ENCODE results near the gene IRX4.
"Not testable (repeated sequence)": the region's sequence is repeated elsewhere in the genome, so short reads cannot be mapped to it uniquely, and the experiment has no call there.

Gene IRX4

DNA sequence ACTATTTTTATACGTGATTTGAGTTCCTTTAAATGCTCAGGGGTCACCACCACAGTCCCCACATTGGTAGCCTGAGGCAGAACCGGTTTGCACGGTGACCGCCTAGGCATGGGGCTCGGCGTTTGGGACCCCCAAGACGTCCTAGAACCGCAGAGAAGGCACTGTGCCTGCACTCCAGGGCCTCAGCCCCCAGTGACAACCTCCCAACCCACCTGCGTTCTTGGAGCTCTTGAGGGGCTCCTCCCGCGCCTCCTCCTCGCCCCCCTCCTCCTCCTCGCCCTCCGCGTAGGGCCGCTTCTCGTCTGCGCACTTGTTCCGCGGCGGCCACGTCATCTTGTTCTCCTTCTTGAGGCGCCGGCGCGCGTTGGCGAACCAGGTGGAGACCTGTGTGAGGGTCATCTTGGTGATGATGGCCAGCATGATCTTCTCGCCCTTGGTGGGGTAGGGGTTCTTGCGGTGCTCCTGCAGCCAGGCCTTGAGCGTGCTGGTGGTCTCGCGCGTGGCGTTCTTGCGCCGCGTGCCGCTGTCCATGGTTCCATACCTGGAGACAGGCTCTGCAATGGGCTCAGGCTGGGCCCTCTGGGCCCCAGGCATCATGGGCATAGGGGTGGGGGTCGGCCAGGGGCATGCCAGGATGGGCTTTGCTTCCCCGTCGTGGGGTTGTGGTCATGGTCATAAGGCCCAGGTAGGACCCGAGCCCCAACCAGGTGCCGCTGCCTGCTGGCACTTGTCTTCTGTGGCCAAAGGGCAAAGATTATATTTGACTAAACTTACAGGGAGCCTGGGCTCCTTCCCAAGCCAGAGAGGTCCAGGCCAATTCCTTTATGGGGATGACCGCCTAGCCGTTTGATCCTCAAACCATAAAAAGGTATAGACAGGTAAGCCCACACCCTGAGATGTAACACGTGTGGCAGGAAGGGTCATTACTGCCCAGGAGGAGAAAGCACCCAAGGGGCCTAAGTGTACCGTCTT lies 3.1 kb downstream of the IRX4 start:
- no peak for DNase-seq (ENCODE audit: low read depth, low spot score)

DNA sequence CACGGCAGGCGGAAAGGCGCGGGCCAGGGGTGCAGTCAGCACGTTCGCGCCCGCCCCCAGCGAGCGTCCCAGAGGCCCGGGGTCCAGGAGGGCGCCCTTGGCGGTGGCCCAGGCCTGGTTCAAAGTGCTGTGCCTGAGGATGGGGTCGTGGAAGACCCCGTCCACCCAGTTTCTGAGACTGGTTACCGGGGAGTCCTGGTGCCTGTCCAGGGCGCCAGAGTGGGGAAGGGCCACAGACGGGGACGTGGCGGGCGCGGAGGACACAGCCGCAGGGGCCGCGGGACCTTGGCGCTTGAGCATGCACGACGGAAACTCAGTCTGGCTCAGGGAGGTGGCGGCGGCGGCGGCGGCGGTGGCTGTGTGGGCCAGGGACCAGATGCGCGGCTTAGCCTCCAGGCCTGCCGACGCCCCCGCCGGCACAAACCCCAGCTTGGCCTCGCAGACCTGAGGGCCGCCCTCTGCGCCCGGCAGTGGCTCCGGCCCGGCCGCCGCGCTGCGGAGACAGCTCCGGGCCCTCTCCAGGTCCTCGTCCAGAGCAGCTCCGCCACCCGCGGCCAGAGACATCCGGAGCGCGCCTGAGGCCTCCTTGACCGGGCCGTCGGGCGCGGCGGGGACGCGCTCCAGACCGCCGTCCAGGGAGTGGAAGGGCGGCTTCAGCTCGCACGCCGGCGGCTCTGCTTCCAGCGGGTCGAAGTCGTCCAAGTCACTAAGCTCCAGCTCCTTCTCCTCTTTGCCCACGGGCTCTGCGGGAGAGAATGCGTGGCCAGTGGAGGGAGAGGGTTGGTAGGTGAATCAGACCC lies 4.5 kb downstream of the IRX4 start:
- no peak for DNase-seq (ENCODE audit: low read depth, low spot score)

DNA sequence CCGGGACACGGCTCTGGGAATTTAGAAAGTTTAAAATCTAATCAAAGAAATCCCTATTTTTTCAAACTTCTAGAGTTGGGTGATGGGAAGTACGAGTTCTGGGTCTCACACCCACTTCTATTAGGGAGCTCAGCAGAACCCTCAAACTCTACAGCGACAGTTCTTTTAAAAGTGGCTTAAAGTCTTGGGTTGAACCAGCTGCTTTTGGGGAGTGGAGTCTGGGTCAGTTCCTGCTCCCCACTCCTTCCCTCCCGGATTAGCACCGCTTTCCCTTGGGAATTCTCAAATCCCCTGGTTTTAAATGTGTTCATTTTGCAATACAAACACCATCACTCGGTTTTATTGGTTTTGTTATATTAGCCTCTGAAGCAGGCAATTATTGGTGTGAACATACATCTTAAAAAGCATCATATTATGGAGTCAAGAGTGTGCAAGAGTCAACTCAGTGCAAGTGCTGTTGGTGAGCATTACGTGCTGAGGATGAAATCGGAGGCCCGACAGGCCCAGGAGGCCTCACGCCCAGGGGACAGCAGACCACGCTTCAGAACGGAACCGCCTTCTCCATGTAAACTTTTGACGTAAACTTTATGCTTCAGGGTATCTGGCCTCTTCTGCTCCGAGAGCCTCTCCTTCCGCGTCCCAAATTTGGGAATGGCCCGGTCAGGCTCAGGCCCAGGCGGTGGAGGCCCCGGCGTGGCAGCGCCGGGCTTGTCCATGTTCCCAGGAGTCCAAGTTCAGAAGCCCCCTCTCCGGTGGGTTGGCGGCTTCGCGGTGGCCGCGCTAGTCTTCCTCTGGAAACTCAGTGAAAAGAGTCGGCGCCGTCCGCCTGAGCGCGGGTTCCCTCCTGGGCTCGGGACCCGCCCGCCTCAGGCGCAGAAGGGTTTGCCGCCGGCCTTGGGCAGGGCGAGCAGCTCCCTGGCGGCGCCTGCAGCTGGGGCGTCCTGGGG lies 5.3 kb downstream of the IRX4 start:
- DNase-seq (ENCODE audit: low read depth, low spot score): no peak

DNA sequence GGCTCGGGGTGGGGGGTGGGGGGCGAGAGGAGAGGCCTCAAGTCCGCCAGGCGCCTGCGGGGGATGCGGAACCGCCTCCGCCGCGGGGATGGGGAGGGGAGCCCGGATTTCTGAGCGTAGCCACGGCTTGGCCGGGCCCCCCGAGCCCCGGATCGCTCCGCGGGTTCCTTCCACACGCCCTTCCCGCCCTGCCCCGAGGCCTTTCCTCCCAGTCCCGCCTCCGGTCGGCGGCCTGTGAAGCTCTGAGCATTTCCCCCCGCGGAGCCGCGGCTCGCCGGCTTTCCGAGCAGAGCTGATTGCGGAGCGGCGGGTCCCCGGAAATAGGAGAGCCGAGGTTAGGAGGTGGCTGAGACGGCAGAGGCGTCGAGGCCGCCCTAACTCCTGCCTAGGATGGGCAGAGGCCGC lies 6.1 kb downstream of the IRX4 start:
- no peak for DNase-seq (ENCODE audit: low read depth, low spot score)

DNA sequence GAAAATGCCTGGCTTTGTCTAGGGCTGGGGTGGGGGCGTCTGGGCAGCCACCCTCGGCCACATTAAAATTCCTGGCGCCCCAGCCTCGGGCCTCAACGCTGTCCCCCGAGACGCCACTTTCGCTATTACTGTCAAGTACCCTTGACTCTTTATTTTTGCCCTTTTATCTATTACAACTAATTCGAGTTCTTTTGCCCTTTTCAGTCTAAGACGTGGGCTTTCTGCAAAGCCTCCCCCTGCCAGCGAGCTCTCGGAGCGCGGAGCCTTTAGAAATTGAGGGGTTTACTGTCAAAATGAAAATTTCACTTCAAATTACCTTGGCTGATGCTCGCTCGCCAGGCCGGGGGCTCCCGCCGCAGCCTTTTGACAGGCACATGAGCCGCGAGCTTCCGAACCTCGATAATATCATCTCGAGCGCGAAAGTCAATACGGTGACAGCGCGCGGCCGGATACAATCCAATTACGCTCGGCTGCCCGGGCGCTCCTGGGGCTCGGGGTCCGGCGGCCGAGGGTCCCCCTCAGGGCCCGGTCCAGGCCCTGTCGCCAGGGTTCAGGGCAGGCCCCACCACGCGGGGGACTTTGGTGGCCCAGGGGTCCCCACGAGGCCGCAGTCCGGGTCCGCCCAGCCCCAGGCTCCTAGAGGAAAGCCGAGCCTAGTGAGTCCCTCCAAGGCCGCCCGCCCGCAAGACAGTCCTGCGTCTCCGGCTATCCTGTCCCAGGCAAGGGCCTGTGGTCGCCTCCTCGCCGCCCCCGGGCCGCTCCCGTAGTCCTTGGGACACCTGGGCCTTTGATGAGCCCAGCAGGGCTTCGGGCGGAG lies 6.7 kb downstream of the IRX4 start:
- DNase-seq (ENCODE audit: low read depth, low spot score): no peak

DNA sequence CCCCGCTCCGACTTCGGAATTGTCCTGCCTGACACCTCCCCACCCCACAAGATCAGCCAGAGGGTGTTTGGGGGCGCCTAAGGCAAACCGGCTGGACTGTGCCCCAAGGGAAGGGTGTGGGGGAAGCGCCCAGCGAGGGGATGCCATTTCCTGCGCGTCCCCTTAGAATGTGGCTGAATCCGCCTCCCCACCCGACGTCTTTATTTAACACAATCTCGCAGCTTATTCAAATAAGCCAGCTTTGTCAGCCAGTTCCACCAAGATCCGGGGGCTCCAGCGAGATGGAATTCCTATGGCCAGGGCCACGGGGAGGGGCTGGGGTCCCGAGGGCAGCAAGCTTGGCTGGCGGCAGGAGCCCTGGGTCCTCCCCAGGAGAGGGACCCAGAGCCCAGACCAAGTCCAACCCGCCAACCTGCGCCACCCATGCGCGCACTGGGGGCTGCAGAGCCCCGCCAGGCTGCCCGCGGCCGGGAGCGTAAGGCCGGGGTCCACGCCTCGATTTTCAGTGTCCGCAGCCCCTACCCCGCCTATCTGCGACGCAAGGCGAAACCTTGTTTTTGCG lies 7.4 kb downstream of the IRX4 start:
- DNase-seq (ENCODE audit: low read depth, low spot score): no peak

DNA sequence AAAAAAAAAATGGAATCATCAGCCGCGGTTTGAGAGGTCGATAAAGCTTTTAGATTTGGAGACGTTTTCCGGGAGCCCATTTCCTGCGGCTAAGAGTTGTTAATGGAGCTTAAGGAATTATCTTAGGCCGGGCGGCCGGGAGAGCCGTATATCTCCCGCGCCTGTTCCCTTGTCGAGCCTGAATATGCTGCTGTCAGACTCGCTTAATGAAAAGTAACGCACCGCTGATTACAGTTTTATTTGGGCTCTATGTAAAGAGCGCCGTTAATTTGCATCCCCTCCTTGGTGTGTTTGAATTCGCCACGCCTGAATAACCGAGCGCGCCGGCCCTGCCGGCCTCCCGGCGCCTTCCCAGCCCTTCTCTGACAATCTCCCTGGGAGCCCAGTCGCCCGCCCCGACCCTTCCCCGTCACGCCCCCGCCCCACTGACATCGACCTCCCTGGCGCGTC lies 7.9 kb downstream of the IRX4 start:
- DNase-seq (ENCODE audit: low read depth, low spot score): no peak

GRCh38 chr5:1874348-1874747 lies 8.4 kb downstream of the IRX4 start:
- no peak for DNase-seq (ENCODE audit: low read depth, low spot score)

DNA sequence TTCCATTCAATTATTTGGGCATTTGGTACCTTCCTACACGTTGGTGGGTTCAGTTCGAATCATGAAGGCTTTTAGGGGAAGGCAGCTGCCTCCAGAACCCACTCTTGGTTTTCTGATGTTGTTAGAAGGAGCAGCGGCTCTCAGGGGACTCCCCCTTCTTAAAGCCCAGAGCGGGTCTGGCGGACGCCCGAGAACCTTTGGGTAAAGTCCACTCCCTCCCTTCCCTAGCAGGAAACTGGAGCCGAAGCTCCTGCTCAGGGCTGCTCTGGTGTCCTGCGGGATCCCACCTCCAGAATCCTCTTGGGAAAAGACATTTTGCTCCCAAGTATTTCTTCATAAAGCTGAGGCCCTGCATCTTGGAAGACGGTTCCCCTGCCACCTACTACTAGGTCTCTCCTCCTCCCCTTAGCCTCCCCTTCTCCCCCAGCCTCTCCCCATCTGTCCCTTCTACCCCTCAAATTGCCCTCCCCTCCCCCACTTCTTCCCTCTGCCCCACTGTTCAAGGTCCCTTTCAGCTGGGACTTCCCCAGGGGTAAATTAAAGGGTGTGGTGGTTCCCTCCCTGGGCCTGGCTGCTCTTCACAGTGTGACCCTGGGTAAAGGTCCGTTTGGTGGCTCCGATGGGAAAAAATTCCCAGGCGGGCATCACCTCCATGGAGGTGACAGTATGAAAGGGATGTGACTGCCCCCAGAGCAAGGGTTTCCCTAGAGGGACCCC lies 9.3 kb downstream of the IRX4 start:
- DNase-seq (ENCODE audit: low read depth, low spot score): no peak

DNA sequence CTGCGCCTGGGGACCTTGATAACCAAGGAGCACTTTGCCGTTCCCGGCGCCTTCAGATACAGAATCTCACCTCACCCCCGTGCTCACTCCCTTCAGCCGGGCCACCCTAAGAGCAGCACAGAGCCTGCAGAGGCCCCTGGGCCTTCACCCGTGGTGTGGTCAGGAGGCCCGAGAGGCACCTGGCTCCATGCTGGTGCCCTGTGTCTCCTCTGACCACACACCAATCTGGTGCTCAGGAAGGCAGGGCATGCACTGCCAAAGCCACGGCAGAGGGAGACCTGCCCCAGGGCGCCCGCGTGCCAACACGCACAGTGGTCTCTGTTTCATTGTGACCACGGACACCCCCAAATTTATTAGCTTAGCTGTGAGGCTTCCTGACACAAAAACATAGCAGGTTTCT lies 11.3 kb downstream of the IRX4 start:
- DNase-seq (ENCODE audit: low read depth, low spot score): no peak

DNA sequence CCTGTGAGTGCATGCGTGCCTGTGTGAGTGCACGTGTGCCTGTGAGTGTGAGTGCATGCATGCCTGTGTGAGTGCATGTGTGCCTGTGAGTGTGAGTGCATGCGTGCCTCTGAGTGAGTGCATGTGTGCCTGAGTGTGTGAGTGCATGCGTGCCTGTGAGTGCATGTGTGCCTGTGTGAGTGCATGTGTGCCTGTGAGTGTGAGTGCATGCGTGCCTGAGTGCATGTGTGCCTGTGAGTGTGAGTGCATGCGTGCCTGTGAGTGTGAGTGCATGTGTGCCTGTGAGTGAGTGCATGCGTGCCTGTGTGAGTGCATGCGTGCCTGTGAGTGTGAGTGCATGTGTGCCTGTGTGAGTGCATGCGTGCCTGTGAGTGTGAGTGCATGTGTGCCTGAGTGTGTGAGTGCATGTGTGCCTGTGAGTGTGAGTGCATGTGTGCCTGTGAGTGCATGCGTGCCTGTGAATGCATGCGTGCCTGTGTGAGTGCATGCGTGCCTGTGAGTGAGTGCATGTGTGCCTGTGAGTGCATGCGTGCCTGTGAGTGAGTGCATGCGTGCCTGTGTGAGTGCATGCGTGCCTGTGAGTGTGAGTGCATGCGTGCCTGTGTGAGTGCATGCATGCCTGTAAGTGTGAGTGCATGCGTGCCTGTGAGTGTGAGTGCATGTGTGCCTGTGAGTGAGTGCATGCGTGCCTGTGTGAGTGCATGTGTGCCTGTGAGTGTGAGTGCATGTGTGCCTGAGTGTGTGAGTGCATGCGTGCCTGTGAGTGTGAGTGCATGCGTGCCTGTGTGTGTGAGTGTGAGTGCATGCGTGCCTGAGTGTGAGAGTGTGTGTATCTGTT lies 12.1 kb downstream of the IRX4 start:
- DNase-seq (ENCODE audit: low read depth, low spot score): not testable (repeated sequence)

DNA sequence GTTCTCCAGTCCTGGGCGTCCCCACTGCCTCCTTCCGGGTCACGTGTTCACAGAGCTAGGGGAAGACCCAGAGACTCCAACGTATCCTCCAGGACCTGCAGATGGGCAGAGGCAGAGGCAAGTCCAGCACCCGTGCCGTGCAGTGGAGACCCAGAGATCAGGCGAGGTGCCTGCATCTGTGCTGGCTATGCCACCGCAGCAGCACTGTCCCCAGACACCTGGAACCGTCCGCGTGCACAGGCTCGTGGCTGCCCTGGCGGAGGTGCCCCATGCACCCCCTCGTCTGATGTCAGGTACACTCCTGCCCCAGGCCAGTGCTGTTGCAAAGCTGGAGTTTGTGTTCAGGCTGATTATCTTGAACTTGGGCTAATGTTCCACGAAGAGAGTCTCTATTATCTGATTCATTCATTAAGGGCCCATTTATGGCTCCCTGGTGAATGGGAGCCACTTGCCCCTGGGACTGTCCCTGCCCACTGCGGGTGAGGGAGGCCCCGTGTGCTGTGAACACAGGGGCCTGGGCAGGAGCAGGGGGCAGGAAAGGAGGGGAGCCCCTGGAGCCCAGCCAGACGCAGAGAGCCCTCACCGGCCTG lies 13.7 kb downstream of the IRX4 start:
- DNase-seq (ENCODE audit: low read depth, low spot score): no peak

DNA sequence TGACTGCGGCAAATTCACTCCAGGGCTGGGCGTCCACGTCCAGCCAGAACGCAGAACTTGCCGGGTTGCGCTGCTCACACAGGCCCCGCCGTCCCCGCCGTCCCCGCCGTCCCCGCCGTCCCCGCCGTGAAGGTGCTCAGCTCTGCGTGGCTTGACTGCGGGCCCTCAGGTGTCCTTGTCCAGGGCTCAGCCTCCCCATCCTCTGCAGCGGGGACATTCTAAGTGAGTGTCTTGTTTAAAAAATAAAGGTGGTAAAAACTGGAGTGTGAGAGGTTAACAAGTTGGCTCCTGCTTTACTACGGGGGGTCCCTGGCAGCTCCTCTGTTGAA lies 14.9 kb downstream of the IRX4 start:
- DNase-seq (ENCODE audit: low read depth, low spot score): no peak

- DNase-seq (ENCODE audit: low read depth, low spot score): no peak
Observed at GRCh38 chr5:1867114-1867814, 15.5 kb downstream of the IRX4 start.

DNA sequence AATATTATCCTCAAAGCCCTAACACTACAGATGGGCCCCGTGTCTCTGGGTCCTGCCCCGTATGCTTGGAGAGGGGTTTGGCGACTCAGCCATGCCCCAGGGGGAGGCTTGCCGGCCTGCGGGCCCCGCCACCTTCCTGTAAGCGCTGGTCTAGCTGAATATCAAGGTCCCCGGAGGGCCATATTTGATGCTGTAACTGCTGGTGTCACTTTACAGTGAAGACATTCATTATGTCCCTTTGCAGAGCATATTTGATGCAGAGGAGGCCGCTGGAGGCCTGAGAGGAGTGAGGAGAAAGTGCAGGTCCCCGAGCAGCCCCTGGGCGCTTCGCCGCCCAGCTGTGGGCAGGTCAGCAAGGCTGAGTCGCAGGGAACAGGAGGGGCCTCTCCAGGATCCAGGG lies 16.8 kb downstream of the IRX4 start:
- no peak for DNase-seq (ENCODE audit: low read depth, low spot score)

DNA sequence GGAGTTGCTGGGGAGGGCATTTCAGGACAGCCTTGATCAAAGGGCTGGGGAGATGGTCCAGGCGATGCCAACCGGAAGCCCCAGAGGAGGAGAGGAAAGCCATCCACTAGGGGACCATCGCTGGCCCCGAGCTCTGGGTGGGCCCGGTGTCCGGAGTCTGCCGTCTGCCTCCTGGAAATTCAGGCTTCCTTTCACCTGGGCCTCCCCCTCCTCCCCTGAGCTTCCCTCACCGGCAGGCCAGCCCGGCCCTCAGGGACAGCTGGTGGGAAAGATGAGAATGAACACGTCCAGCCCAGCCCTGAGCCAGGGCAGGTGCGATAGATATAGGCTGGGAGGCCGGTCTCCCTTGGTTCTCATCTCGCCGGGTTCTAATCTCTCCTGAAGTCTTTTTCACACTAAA lies 17.2 kb downstream of the IRX4 start:
- DNase-seq (ENCODE audit: low read depth, low spot score): no peak

GRCh38 chr5:1864896-1865440 lies 17.8 kb downstream of the IRX4 start:
- no peak for DNase-seq (ENCODE audit: low read depth, low spot score)

DNA sequence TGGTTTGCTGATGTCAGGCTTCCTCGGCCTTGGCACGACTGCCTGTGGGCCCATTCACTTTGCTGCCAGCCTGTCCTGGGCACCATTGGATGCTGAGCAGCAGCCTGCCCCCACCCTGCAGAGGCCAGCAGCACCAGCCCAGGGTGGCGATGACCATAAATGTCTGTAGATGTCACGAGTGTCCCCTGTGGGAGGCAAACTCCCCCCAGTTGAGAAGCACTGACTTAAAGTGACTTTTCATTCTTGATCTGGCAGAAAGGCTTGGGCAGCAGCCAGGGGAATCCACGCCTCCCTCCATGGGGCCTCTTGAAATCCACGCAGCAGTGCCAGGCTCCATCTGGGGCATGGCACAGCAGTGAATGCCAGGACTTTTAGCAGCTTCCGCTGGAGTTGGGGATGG lies 21.8 kb downstream of the IRX4 start:
- DNase-seq (ENCODE audit: low read depth, low spot score): no peak

Data from iPS DF 19.7 (cell line).